HL-60 (cell line): ENCODE measurements around the gene CIROP.

Experiments used
- CTCF ChIP-seq: IDR thresholded peaks from one replicate; pipeline ENCODE4 v1.5.1; 2011; ENCODE audit warnings: low read length, control low read depth, inconsistent platforms; ENCODE audit not compliant: insufficient read depth
- POLR2AphosphoS5 ChIP-seq: IDR thresholded peaks from 2 replicates; pipeline ENCODE4 v1.6.1; 2012; ENCODE audit warnings: low read depth

DNA sequence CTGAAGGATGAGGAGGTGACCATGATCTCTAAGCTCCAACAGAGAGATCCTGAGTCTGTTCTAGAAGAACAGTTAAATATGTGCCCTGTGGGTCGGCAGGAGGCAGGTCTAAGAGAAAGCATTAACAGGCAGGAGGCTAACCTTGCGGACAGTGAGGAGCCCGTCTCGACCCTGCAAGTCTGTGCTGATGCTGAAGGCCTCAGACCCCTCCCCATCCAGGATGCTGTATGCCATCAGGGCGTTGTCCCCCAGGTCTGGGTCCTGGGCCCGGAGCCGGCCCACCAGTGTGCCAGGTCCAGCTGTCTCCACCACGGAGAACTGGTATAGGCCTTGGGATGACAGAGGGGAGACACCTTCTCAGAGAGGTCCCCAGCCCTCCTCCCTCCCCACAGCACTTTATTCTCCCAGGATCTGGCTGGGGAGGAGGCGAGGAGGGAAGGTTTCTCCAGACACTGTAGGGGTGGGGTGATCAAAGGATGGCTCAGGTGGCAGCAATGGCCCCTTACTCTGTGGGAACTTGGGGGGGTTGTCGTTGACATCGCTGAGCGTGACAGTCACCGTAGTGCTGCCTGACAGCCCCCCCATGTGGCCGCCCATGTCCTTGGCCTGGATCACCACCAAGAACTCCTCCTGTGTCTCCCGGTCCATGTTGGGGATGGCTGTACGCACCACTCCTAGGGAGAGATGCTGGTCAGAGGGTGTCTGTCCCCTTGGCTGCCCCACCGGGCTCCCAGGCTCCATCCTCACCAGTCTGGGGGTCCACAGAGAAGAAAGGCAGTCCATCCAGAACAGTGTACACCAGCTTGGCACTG is 50.6 kb downstream of the CIROP start:
- peak; percentile 6 for TF ChIP-seq CTCF
- TF ChIP-seq POLR2AphosphoS5, result no peak
